HG02852 (cell line): ENCODE measurements around the gene GLIPR2.

Experiments
- ATAC-seq: cut with Tn5 transposase; IDR thresholded peaks from one replicate; pipeline ENCODE4 v1.9.1; 2021; ENCODE audit warnings: mild to moderate bottlenecking, moderate library complexity; ENCODE audit not compliant: unreplicated experiment

GLIPR2 gene

DNA sequence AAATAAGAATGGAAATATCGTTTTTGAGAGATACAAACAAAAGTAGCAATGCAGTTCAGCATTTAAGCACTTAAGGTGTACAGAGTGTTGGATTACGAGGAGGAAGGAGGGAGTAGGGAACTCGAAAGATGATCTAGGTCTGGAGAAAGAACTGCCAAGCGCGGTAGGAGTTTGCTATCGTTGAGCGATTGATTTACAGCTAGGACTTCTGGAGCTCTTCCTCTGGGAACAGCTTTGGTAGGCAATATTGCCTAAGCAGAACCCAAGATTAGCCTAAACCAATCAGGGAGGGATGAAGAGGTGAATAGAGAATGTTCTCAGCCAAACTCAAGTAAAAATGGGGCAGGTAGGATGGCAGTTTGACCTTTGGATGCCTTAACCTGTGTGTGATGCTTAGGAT is 55.2 kb downstream of the GLIPR2 start:
- ATAC-seq, result no peak

DNA sequence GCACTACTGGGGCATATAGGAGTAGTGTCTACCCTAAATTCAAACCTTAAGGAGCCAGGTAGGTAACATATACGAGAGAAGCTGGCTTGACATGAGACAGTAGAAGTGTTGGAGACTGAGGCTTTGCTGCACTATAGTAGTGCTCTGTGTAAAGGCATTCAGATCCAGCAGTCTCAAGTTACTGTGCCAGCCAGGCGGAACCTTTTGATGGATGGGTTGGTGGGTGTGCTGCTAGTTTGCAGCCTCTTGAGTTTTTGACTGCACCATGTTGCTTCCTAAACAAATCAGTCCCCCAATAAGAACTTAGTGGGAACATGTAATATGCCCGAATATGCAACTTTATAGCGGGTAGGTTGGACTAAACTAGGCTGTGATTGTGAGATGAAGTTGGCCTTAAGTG is 55.7 kb downstream of the GLIPR2 start:
- no peak for ATAC-seq

DNA sequence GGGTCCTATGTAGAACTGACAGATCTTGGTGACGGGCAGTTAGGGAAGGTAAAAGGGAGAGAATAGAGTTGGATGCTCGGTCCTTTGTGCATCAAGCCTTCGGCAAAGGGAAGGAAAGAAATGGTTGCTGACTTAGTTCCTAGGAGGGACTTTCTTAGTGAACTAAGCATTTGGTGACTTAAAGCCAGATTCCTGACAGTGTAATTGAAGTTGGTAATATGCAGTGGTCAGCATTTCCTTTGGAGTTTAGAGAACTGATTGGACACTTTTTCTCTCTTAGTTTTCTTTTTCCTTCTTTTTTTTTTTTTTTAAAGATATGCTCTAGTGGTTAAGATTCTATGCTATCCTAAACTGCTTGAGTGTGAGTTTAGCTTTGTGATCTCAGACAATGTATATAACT is 56.5 kb downstream of the GLIPR2 start:
- ATAC-seq, result no peak

- no peak for ATAC-seq
Measured at GRCh38 chr9:36194326-36195000, 57.9 kb downstream of the GLIPR2 start.

GRCh38 chr9:36204906-36205547 is 68.5 kb downstream of the GLIPR2 start:
- ATAC-seq, result no peak

- ATAC-seq, result no peak
Measured at GRCh38 chr9:36207016-36207415, 70.5 kb downstream of the GLIPR2 start.

GRCh38 chr9:36207546-36208012 is 71.0 kb downstream of the GLIPR2 start:
- ATAC-seq, result no peak

- ATAC-seq, result no peak
Measured at GRCh38 chr9:36208521-36209253, 72.2 kb downstream of the GLIPR2 start.

DNA sequence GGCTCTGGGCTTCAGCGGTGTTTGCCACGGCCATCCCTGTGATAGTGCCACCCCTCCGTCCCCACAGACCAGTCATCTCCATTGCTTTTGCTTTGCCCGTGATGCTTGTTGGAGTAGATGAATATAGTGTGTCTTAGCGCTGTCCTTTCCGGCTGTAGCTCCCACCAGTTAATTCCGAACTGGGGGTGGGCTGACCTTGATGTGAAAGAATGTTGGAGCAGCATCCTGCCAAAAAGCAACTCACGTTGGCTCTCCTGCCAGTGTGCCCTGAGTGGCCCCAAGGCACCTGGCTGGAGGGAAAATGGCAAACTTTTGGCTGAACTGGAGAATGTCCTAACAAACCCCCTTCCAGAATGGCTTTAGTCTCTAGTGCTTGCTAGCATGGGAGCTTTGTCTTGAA is 74.2 kb downstream of the GLIPR2 start:
- ATAC-seq, result no peak

- no peak for ATAC-seq
Measured at GRCh38 chr9:36211510-36211909, 75.0 kb downstream of the GLIPR2 start.

- ATAC-seq, result no peak
Measured at GRCh38 chr9:36213387-36213786, 76.9 kb downstream of the GLIPR2 start.
